BJ (cell line): ENCODE data around the gene SCUBE2. TPM values are rescaled to one million over a fixed set of nuclear protein-coding genes. Genes with fewer than 3 reads are reported as not detected.

Experiments used
- CTCF ChIA-PET: fragments of 350-600 bp; formaldehyde crosslinking; extraction: SDS; loops from one replicate; lab custom pipeline; 2021; ENCODE audit warnings: antibody characterized with exemption, inconsistent platforms; lab: Yijun Ruan, JAX
- POLR2A ChIA-PET: fragments of 300-600 bp; sonication (Branson Sonifier 250); formaldehyde crosslinking; extraction: SDS; loops from one replicate; lab custom pipeline; 2021; ENCODE audit warnings: antibody characterized with exemption; lab: Charles Lee
- DNase-seq: peaks from one replicate; pipeline ENCODE4 v3.0.0-alpha.2; 2011; ENCODE audit warnings: low read depth
- H3K27me3 ChIP-seq: 2 replicates; pipeline ENCODE4 v1.6.0; 2011; ENCODE audit warnings: low read length; ENCODE audit not compliant: control insufficient read depth, insufficient read depth
- H3K36me3 ChIP-seq: 2 replicates; pipeline ENCODE4 v1.5.1; 2011; ENCODE audit warnings: low read length; ENCODE audit not compliant: control insufficient read depth, insufficient read depth
- H3K4me3 ChIP-seq: 2 replicates; pipeline ENCODE4 v1.5.1; 2011; ENCODE audit warnings: low read depth, mild to moderate bottlenecking, control low read depth, low read length
- polyA plus RNA-seq: library from polyadenylated mRNA; depleted of rRNA; stranded (reverse); fragments of >200 nt; gene quantifications from 2 replicates; pipeline ENCODE4 v1.2.3, GENCODE V29; 2011
- TF ChIP-seq, protein P1 (sequence below): IDR thresholded peaks from 2 replicates; pipeline ENCODE4 v1.5.1; 2011; ENCODE audit warnings: low read depth, mild to moderate bottlenecking, control low read depth, inconsistent platforms, low read length, moderate library complexity; ENCODE audit not compliant: insufficient read depth

SCUBE2 gene
- polyA plus RNA-seq, 1 experiment, result 1.4 TPM

DNA sequence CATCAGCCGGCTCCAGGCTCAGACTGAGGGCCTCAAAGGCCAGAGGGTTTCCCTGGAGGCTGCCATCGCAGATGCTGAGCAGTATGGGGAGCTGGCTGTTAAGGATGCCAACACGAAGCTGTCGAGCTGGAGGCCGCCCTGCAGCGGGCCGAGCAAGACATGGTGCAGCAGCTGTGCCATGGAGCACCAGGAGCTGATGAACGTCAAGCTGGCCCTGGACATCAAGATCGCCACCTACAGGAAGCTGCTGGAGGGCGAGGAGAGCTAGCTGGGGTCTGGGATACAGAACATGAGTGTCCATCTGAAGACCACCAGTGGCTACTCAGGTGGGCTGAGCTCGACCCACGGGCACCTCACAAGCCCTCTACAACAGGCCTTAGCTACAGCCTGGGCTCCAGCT lies 4.0 kb upstream of the SCUBE2 start:
- ChIA-PET POLR2A (no interaction called here), CTCF (interaction anchor here (0.7 to 1.8 kb wide), 5 partner anchors 18 to 93 kb away, joined by 3 to 6 read pairs (median 5); no protein-coding TSS in a partner anchor)
- TF ChIP-seq, protein P1, sequence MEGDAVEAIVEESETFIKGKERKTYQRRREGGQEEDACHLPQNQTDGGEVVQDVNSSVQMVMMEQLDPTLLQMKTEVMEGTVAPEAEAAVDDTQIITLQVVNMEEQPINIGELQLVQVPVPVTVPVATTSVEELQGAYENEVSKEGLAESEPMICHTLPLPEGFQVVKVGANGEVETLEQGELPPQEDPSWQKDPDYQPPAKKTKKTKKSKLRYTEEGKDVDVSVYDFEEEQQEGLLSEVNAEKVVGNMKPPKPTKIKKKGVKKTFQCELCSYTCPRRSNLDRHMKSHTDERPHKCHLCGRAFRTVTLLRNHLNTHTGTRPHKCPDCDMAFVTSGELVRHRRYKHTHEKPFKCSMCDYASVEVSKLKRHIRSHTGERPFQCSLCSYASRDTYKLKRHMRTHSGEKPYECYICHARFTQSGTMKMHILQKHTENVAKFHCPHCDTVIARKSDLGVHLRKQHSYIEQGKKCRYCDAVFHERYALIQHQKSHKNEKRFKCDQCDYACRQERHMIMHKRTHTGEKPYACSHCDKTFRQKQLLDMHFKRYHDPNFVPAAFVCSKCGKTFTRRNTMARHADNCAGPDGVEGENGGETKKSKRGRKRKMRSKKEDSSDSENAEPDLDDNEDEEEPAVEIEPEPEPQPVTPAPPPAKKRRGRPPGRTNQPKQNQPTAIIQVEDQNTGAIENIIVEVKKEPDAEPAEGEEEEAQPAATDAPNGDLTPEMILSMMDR, result 0 out of 2 replicates have a peak, but pooled peaks have one; percentile 6
- Histone ChIP-seq H3K4me3 (no peak overlapping the region), H3K27me3 (no peaks in the 10 kb centered on the region; the same call in 1 of the 2 replicates), H3K36me3 (no peaks in the 10 kb centered on the region)
- no peak for DNase-seq

- ChIA-PET CTCF (interaction anchor here (0.5 to 1.2 kb wide), 2 partner anchors 19 to 83 kb away, joined by 4 to 6 read pairs; no protein-coding TSS in a partner anchor), POLR2A (no interaction called here)
- TF ChIP-seq, protein P1, result no peak
- no peaks in the 10 kb centered on the region for H3K36me3 ChIP-seq
- no peak for DNase-seq
- peaks cover 3% of the 10 kb centered on the region; the same call in 1 of the 2 replicates for H3K27me3 ChIP-seq
- no peak overlapping the region for H3K4me3 ChIP-seq
Measured at GRCh38 chr11:9094420-9094819, 3.0 kb upstream of the SCUBE2 start.

DNA sequence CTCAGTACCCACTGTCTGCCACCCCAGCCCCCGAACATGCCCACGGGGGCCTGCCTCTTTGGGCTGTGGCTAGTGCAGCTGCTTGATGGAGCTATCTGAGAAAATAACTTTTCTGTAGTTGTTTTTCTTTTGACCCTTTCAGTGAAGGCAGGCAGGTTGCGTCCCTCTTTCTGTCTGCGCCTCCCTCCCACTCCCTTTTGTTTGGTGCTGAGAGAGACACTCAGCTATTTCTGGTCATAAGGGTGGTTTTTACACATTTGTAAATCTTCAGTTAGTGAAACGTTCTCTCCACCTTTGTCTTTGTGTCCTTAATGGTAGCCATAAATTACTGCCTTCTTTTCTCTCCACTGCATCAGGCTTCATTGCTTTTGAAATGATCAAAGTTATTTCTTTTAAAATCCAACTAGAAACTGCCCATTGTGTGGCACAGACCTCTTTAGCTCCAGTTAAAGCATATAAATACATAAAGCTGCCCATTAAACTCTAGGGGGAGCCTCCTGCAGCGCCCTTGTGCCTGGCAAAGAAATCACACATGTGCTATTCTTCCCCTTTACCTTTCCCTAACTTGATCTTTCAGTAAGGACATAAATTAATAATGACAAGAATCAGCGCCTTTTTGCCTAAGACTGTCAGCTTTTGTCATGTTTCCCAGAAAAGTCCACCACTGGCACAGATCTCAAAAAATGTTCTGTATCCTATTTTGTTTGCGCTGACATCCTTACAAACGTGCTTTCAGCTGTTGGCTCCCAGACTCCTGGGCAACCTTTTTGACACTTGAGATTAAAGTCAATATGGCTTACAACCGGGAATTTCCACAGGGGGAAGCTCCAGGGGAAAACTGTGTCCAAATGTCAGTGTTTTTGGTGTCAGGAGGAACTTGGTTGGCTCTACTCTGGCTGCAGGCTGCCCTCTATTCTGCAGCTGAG lies 1.7 kb upstream of the SCUBE2 start:
- Histone ChIP-seq H3K27me3 (peaks cover 3% of the 10 kb centered on the region; the same call in 1 of the 2 replicates), H3K4me3 (no peak overlapping the region), H3K36me3 (no peaks in the 10 kb centered on the region)
- CTCF ChIA-PET, result interaction anchor here (0.7 to 2.3 kb wide), 8 partner anchors 10 to 80 kb away, joined by 3 to 8 read pairs (median 4); no protein-coding TSS in a partner anchor
- TF ChIP-seq, protein P1, result no peak
- POLR2A ChIA-PET, result no interaction called here
- DNase-seq, result no peak

DNA sequence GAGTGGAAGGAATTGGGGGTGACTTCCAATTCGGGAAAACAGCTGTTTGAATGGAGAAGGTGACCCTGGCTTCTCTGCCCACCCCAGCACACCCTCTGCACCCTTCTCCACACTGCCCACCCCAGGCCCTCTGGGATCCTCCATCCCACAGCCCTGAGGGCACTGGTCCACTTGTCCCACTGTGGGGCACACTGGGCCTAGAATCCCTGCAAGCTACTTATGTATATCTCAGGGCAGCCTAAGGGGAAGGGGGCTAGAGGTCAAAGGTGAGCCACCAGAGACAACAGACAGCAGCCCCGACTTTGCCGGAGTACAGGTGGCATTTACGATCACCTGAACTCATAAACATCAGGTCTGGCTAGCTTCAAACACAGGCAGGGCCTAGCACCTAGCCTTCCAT lies 673 bp upstream of the SCUBE2 start:
- H3K36me3 ChIP-seq, result no peaks in the 10 kb centered on the region
- POLR2A ChIA-PET, result no interaction called here
- H3K27me3 ChIP-seq, result peaks cover 3% of the 10 kb centered on the region; the same call in 1 of the 2 replicates
- no peak overlapping the region; the same call in 1 of the 2 replicates for H3K4me3 ChIP-seq
- DNase-seq, result no peak
- TF ChIP-seq, protein P1, result no peak
- CTCF ChIA-PET, result interaction anchor here (0.7 to 2.3 kb wide), 6 partner anchors 9 to 79 kb away, joined by 3 to 8 read pairs (median 3); no protein-coding TSS in a partner anchor

- POLR2A ChIA-PET, result no interaction called here
Measured at GRCh38 chr11:9090488-9091043, 833 bp downstream of the SCUBE2 start.

More at GRCh38 chr11:9090488-9091043, 833 bp downstream of the SCUBE2 start:
- Histone ChIP-seq H3K36me3 (no peaks in the 10 kb centered on the region), H3K4me3 (peak overlapping the region; percentile 37), H3K27me3 (peaks cover 3% of the 10 kb centered on the region; the same call in 1 of the 2 replicates)
- CTCF ChIA-PET, result interaction anchor here (0.6 to 1.8 kb wide), 2 partner anchors 75 to 276 kb away, joined by 3 to 5 read pairs; no protein-coding TSS in a partner anchor
- TF ChIP-seq, protein P1, result no peak
- no peak for DNase-seq
